Measurements from ENCODE around the gene MBOAT7. TPM values are rescaled to one million over a fixed set of nuclear protein-coding genes. Genes with fewer than 3 reads are reported as not detected.
"Not testable (repeated sequence)": the region's sequence is repeated elsewhere in the genome, so short reads cannot be mapped to it uniquely, and the experiment has no call there.

Gene MBOAT7
- polyA plus RNA-seq, 1 donor from 2014 or later = 16.1 TPM

GRCh38 chr19:54201980-54202379, 12.6 kb upstream of the MBOAT7 start:
- Mint-ChIP-seq H3K4me3 (peak overlapping the region; percentile 97 to 100 (median 99)), H3K9me3 (no peaks in the 10 kb centered on the region), H3K36me3 (peaks cover 17% of the 10 kb centered on the region), H3K27ac (peak overlapping the region; percentile 85 to 99 (median 96)), H3K4me1 (peaks cover 39 to 45% (median 42%) of the 10 kb centered on the region in 3 donors), H3K27me3 (no peaks in the 10 kb centered on the region)

GRCh38 chr19:54201172-54201701, 11.9 kb upstream of the MBOAT7 start:
- Mint-ChIP-seq H3K27me3 (no peaks in the 10 kb centered on the region), H3K27ac (peak overlapping the region; percentile 96 to 99 (median 99)), H3K4me1 (peaks cover 38 to 45% (median 39%) of the 10 kb centered on the region in 3 donors), H3K4me3 (peak overlapping the region; percentile 97 to 100 (median 99)), H3K9me3 (no peaks in the 10 kb centered on the region), H3K36me3 (peaks cover 17% of the 10 kb centered on the region)

- Mint-ChIP-seq H3K9me3 (no peaks in the 10 kb centered on the region), H3K27ac (peak overlapping the region in 2 of 3 donors; percentile 89), H3K27me3 (no peaks in the 10 kb centered on the region), H3K4me3 (peak overlapping the region; percentile 47 to 97 (median 60)), H3K36me3 (peaks cover 12% of the 10 kb centered on the region), H3K4me1 (peaks cover 26 to 33% (median 33%) of the 10 kb centered on the region in 3 donors)
Measured at GRCh38 chr19:54199401-54199800, 10.0 kb upstream of the MBOAT7 start.

GRCh38 chr19:54197121-54197520, 7.7 kb upstream of the MBOAT7 start:
- Mint-ChIP-seq H3K4me3 (peak overlapping the region in 1 of 4 donors; percentile 72), H3K27me3 (no peaks in the 10 kb centered on the region), H3K4me1 (peaks cover 12 to 15% (median 14%) of the 10 kb centered on the region in 3 donors), H3K9me3 (no peaks in the 10 kb centered on the region), H3K27ac (peak overlapping the region in 1 of 3 donors; percentile 19), H3K36me3 (no peaks in the 10 kb centered on the region)

GRCh38 chr19:54196536-54196935, 7.2 kb upstream of the MBOAT7 start:
- Mint-ChIP-seq H3K27me3 (no peaks in the 10 kb centered on the region), H3K9me3 (no peaks in the 10 kb centered on the region), H3K4me1 (peaks cover 9 to 14% (median 13%) of the 10 kb centered on the region in 3 donors), H3K27ac (no peak overlapping the region), H3K36me3 (no peaks in the 10 kb centered on the region), H3K4me3 (peak overlapping the region in 1 of 4 donors; percentile 72)

- H3K9me3 Mint-ChIP-seq, H3K36me3 Mint-ChIP-seq, H3K27me3 Mint-ChIP-seq, H3K27ac Mint-ChIP-seq: not testable (repeated sequence)
- H3K4me3 Mint-ChIP-seq = peak overlapping the region in 1 of 4 donors; percentile 71
- H3K4me1 Mint-ChIP-seq = peaks cover 8 to 11% (median 9%) of the 10 kb centered on the region in 3 donors
Measured at GRCh38 chr19:54194463-54194862, 5.1 kb upstream of the MBOAT7 start.

- peak overlapping the region in 3 of 4 donors; percentile 88 to 99 (median 94) for H3K4me3 Mint-ChIP-seq
- peak overlapping the region in 2 of 3 donors; percentile 93 to 98 for H3K27ac Mint-ChIP-seq
- peaks cover 8 to 12% (median 9%) of the 10 kb centered on the region in 3 donors for H3K4me1 Mint-ChIP-seq
- H3K27me3 Mint-ChIP-seq = no peaks in the 10 kb centered on the region
- no peaks in the 10 kb centered on the region for H3K9me3 Mint-ChIP-seq
- H3K36me3 Mint-ChIP-seq = no peaks in the 10 kb centered on the region
Measured at GRCh38 chr19:54193011-54193410, 3.6 kb upstream of the MBOAT7 start.

GRCh38 chr19:54191811-54192453, 2.6 kb upstream of the MBOAT7 start:
- H3K4me3 Mint-ChIP-seq = peak overlapping the region; percentile 94 to 99 (median 96)
- H3K4me1 Mint-ChIP-seq = peaks cover 9 to 18% (median 12%) of the 10 kb centered on the region in 3 donors
- H3K36me3 Mint-ChIP-seq = no peaks in the 10 kb centered on the region
- H3K27ac Mint-ChIP-seq = peak overlapping the region; percentile 43 to 98 (median 94)
- no peaks in the 10 kb centered on the region for H3K27me3 Mint-ChIP-seq
- H3K9me3 Mint-ChIP-seq = no peaks in the 10 kb centered on the region

- no peaks in the 10 kb centered on the region for H3K9me3 Mint-ChIP-seq
- peak within 1 kb of the TSS; percentile 98 to 100 (median 99) for H3K27ac Mint-ChIP-seq
- no peaks in the 10 kb centered on the region for H3K36me3 Mint-ChIP-seq
- H3K27me3 Mint-ChIP-seq = no peaks in the 10 kb centered on the region
- H3K4me1 Mint-ChIP-seq = peaks cover 9 to 18% (median 12%) of the 10 kb centered on the region in 3 donors
- H3K4me3 Mint-ChIP-seq = peak within 1 kb of the TSS; percentile 94 to 100 (median 98)
Measured at GRCh38 chr19:54191011-54191810, 1.8 kb upstream of the MBOAT7 start, which contains the start of gene TSEN34. TSEN34 (plus strand) TSS chr19:54191308; CDS start chr19:54191365, 57 bp downstream.

- H3K27me3 Mint-ChIP-seq = no peaks in the 10 kb centered on the region
- H3K9me3 Mint-ChIP-seq = no peaks in the 10 kb centered on the region
- H3K4me1 Mint-ChIP-seq = peaks cover 9 to 18% (median 12%) of the 10 kb centered on the region in 3 donors
- H3K4me3 Mint-ChIP-seq = peak overlapping the region; percentile 94 to 100 (median 98)
- no peaks in the 10 kb centered on the region for H3K36me3 Mint-ChIP-seq
- peak overlapping the region; percentile 98 to 100 (median 99) for H3K27ac Mint-ChIP-seq
Measured at GRCh38 chr19:54190503-54191010, 1.2 kb upstream of the MBOAT7 start.

- peak overlapping the region; percentile 94 to 100 (median 98) for H3K4me3 Mint-ChIP-seq
- no peaks in the 10 kb centered on the region for H3K9me3 Mint-ChIP-seq
- peaks cover 9 to 16% (median 16%) of the 10 kb centered on the region in 3 donors for H3K4me1 Mint-ChIP-seq
- no peaks in the 10 kb centered on the region for H3K27me3 Mint-ChIP-seq
- H3K27ac Mint-ChIP-seq = peak overlapping the region; percentile 98 to 100 (median 99)
- H3K36me3 Mint-ChIP-seq = no peaks in the 10 kb centered on the region
Measured at GRCh38 chr19:54189735-54190502, 539 bp upstream of the MBOAT7 start.

- peak overlapping the region; percentile 84 to 99 (median 92) for H3K4me3 Mint-ChIP-seq
- H3K27ac Mint-ChIP-seq = peak overlapping the region; percentile 67 to 88 (median 81)
- no peaks in the 10 kb centered on the region for H3K9me3 Mint-ChIP-seq
- H3K4me1 Mint-ChIP-seq = peaks cover 9 to 16% (median 16%) of the 10 kb centered on the region in 3 donors
- H3K27me3 Mint-ChIP-seq = no peaks in the 10 kb centered on the region
- peaks cover 2% of the 10 kb centered on the region for H3K36me3 Mint-ChIP-seq
Measured at GRCh38 chr19:54188215-54188871, 1.0 kb downstream of the MBOAT7 start.

- peak overlapping the region in 3 of 4 donors; percentile 55 to 84 (median 64) for H3K4me3 Mint-ChIP-seq
Measured at GRCh38 chr19:54186934-54187381, 2.4 kb downstream of the MBOAT7 start.

More at GRCh38 chr19:54186934-54187381, 2.4 kb downstream of the MBOAT7 start:
- Mint-ChIP-seq H3K36me3 (peaks cover 2% of the 10 kb centered on the region), H3K27ac (peak overlapping the region in 2 of 3 donors; percentile 68 to 81), H3K4me1 (peaks cover 9 to 15% (median 15%) of the 10 kb centered on the region in 3 donors), H3K27me3 (no peaks in the 10 kb centered on the region), H3K9me3 (no peaks in the 10 kb centered on the region)

Measured in IgD-negative memory B cell (primary cell).